Measurements from ENCODE around the gene BTRC.

GRCh38 chr10:101550965-101551364 is 197.0 kb downstream of the BTRC start:
- TF ChIP-seq CTCF (IDR thresholded peaks at IDR 0.05) (no peak), POLR2A (IDR thresholded peaks at IDR 0.05) (no peak)

Measured in right lobe of liver (tissue), 4 donors.